Gastrocnemius medialis (tissue), 4 donors: ENCODE data around the gene SLC1A5. TPM values are rescaled to one million over a fixed set of nuclear protein-coding genes. Genes with fewer than 3 reads are reported as not detected.
A peak's percentile ranks its signal among the peaks of the same experiment; 100 is the strongest.

ENCODE experiments used
- ATAC-seq, 2 donors: fragments of 150-250 bp; one replicate each; pipeline ENCODE4 v1.9.1; 2016
- DNase-seq, 2 donors: peaks; one replicate each; pipeline ENCODE4 v3.0.0-alpha.2; 2019
- H3K27ac ChIP-seq, 4 donors: fragments of 200-600 bp; sonication (generic); 1 replicate in 1 of 4; 2 replicates in 3 of 4; pipeline ENCODE4 v1.5.1; 2016 to 2018; ENCODE audit warnings: mild to moderate bottlenecking in 2 of 4, moderate library complexity in 1 of 4
- H3K27me3 ChIP-seq, 3 donors: fragments of 200-600 bp; sonication (generic) in 2 of 3; 1 replicate in 1 of 3; 2 replicates in 2 of 3; pipeline versions ENCODE4 v1.5.1 to v1.6.0; 2016 to 2019; ENCODE audit warnings: mild to moderate bottlenecking in 1 of 3, moderate library complexity in 1 of 3
- H3K36me3 ChIP-seq, 2 donors: fragments of 200-600 bp; sonication (generic) in 1 of 2; one replicate each; pipeline ENCODE4 v1.5.1; 2017 to 2018
- H3K4me1 ChIP-seq, 2 donors: fragments of 200-600 bp; sonication (generic) in 1 of 2; one replicate each; pipeline ENCODE4 v1.5.1; 2016 to 2017; ENCODE audit warnings: mild to moderate bottlenecking in 2 of 2
- H3K4me3 ChIP-seq, 4 donors: fragments of 200-600 bp; sonication (generic) in 3 of 4; 1 replicate in 1 of 4; 2 replicates in 3 of 4; pipeline ENCODE4 v1.5.1; 2016 to 2019; ENCODE audit warnings: mild to moderate bottlenecking in 2 of 4
- H3K9me3 ChIP-seq, 3 donors: fragments of 200-600 bp; sonication (generic) in 2 of 3; 1 replicate in 1 of 3; 2 replicates in 2 of 3; pipeline ENCODE4 v1.5.1; 2016 to 2019
- POLR2A ChIP-seq, 2 donors: fragments of 450-650 bp; IDR thresholded peaks; one replicate each; pipeline ENCODE4 v1.6.1; 2017; ENCODE audit warnings: antibody characterized with exemption in 2 of 2, mild to moderate bottlenecking in 2 of 2, moderate library complexity in 2 of 2
- in situ Hi-C, 4 donors: fragments of 200-750 bp; cut with MboI; loops; one replicate each; pipeline versions ENCODE4 v1.15.0 to v1.8.0; 2017; ENCODE audit warnings: low sequenced_read_pairs in 4 of 4
- intact Hi-C: fragments of 100-400 bp; cut with DNase I; formaldehyde crosslinking; loops from one replicate; pipeline ENCODE4 v1.15.1; 2023; ENCODE audit warnings: low total_unique reads
- total RNA-seq, 4 donors: library from RNA; depleted of rRNA; stranded (reverse); fragments of >200 nt; gene quantifications; one replicate each; pipeline versions ENCODE4 v1.1.0 to v1.2.3, GENCODE V29; 2016
- TF ChIP-seq, protein P1 (sequence below), 5 experiments: fragments of 450-650 bp in 3 of 5; fragments of 200-600 bp in 2 of 5; sonication (generic) in 2 of 5; IDR thresholded peaks in 4 of 5; conservative IDR thresholded peaks in 1 of 5; 1 replicate in 4 of 5; 2 replicates in 1 of 5; pipeline ENCODE4 v1.5.1; 2016 to 2019; ENCODE audit warnings: antibody characterized with exemption in 5 of 5, mild to moderate bottlenecking in 3 of 5, moderate library complexity in 3 of 5

SLC1A5 gene
- total RNA-seq, 4 donors from 2014 or later: 7.6 to 18.5 (median 10.7) TPM

DNA sequence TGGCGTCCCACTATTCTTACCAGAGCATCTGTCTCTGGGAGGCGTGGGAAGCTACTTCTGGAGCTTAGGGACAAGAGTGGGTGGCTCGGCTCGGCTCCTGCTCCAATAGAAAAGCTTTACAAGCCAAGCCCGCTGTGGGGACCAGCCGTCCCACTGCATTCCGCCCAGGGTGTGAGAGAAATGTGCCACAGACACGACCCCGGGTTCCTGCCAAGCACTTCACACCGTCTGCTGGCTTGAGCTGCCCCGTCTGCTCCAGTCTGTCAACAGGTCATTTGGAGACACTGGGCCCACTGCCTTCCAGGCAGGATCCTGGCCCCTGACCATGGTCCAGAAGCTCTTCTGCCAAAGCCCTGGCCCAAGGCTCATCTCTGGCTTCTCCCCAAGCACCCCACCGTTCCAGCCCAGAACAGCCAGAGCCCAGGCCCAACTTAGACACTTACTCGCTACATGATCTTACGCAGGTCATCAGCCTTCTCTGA is 49.1 kb downstream of the SLC1A5 start:
- intact Hi-C loops: no loop called here
- Histone ChIP-seq H3K4me3 (no peak overlapping the region), H3K9me3 (no peaks in the 10 kb centered on the region), H3K27ac (peak overlapping the region; percentile 68 to 83 (median 78)), H3K36me3 (peaks cover 0 to 33% of the 10 kb centered on the region in 2 donors), H3K4me1 (peaks cover 46 to 62% of the 10 kb centered on the region in 2 donors), H3K27me3 (no peaks in the 10 kb centered on the region)
- in situ Hi-C loops: no loop called here
- no peak for TF ChIP-seq POLR2A (IDR thresholded peaks at IDR 0.05)
- TF ChIP-seq, protein P1, sequence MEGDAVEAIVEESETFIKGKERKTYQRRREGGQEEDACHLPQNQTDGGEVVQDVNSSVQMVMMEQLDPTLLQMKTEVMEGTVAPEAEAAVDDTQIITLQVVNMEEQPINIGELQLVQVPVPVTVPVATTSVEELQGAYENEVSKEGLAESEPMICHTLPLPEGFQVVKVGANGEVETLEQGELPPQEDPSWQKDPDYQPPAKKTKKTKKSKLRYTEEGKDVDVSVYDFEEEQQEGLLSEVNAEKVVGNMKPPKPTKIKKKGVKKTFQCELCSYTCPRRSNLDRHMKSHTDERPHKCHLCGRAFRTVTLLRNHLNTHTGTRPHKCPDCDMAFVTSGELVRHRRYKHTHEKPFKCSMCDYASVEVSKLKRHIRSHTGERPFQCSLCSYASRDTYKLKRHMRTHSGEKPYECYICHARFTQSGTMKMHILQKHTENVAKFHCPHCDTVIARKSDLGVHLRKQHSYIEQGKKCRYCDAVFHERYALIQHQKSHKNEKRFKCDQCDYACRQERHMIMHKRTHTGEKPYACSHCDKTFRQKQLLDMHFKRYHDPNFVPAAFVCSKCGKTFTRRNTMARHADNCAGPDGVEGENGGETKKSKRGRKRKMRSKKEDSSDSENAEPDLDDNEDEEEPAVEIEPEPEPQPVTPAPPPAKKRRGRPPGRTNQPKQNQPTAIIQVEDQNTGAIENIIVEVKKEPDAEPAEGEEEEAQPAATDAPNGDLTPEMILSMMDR (IDR thresholded peaks at IDR 0.05 in 4 of 5, conservative IDR thresholded peaks at IDR 0.05 in 1 of 5): no peak
- DNase-seq (peak; percentile 59 to 94), ATAC-seq (peak; percentile 90 to 95)

DNA sequence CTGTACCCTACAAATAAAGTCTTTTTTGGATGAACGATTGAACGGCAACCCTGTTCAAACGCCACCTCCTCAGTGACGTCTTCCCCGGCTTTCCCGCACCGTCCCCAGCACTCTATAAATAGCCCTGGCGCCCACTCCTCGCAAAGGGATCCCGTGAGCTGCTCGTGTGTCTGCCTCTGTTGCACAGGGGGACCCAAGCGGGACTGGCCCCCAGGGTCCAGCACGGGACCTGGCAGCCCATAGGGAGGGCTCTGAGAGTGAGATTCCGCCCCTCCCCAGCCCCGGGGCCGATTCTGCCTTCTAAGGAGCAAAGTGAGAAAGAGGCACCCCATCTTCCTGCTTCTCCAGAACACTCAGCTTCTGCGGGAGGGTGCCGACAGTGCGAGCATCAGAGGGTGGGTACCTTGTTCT is 50.6 kb downstream of the SLC1A5 start:
- Histone ChIP-seq H3K27ac (peak overlapping the region in 1 of 4 donors; percentile 45), H3K27me3 (no peaks in the 10 kb centered on the region), H3K4me3 (no peak overlapping the region), H3K4me1 (peaks cover 35 to 46% of the 10 kb centered on the region in 2 donors), H3K9me3 (no peaks in the 10 kb centered on the region), H3K36me3 (peaks cover 0 to 49% of the 10 kb centered on the region in 2 donors)
- ATAC-seq (no peak), DNase-seq (no peak)
- intact Hi-C loops (no loop called here), in situ Hi-C loops (no loop called here)
- no peak for TF ChIP-seq POLR2A (IDR thresholded peaks at IDR 0.05)
- TF ChIP-seq, protein P1 (IDR thresholded peaks at IDR 0.05 in 4 of 5, conservative IDR thresholded peaks at IDR 0.05 in 1 of 5): no peak

DNA sequence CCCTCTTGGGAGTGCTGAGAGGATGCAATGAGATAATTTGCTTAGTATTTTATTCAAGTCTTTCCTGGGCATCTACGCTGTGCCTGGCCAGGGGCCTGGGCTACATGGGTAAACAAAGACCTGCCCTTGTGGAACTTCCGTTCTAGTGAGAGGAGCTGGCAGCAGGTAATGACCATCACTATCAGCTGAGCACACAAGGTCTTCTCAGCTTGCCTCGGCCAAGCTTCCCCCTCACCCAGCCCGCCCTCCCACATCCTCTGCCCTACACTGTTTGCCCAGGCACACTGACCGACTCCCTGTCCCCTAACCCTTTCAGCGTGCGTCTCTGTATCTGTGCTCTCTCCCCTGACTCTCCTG is 51.1 kb downstream of the SLC1A5 start:
- no peak for DNase-seq
- intact Hi-C loops: no loop called here

DNA sequence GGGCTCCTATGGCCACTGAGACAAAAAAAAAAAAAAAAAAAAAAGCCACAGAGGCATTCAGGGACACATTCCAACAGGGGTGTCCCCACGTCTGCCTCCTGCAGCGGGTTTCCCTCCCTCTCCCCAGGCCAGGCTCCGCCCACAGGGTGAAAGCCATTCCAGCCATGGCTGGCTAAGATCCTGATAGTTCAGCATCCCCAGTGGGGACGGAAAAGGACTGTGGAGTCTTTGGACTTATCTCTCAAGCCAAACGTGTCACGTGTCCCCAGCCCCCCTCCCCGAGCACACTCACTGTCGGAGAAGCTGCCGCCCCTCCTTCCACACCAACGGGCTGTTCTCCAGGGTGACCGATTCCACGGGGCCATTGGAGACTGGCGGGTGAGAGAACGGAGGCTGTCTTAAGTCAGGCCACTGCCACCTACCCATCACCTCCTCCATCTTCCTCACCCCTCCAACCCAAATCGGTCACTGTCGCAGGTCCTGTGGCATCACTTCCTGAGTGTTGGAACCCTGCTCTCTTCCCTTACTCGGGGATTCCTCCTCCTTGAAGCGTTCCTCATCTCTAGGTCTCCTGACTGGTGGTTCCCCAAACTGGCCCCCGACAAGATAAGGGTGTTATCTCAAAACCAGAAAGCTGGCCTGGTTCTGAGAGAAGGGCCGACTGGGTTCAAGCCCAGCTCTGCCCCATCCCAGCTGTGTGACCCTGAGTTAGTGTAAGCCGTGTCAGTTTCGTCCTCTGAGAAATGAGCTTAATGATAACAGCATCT is 51.7 kb downstream of the SLC1A5 start:
- Histone ChIP-seq H3K36me3 (peaks cover 0 to 60% of the 10 kb centered on the region in 2 donors), H3K4me3 (no peak overlapping the region), H3K27ac (peak overlapping the region in 1 of 4 donors; percentile 51), H3K27me3 (no peaks in the 10 kb centered on the region), H3K4me1 (peaks cover 35 to 37% of the 10 kb centered on the region in 2 donors), H3K9me3 (no peaks in the 10 kb centered on the region)
- in situ Hi-C loops (no loop called here), intact Hi-C loops (no loop called here)
- DNase-seq (no peak), ATAC-seq (no peak)
- TF ChIP-seq, protein P1 (IDR thresholded peaks at IDR 0.05 in 4 of 5, conservative IDR thresholded peaks at IDR 0.05 in 1 of 5): no peak
- no peak for TF ChIP-seq POLR2A (IDR thresholded peaks at IDR 0.05)

More for the DNA sequence above, 51.1 kb downstream of the SLC1A5 start:
- Histone ChIP-seq H3K36me3 (peaks cover 0 to 54% of the 10 kb centered on the region in 2 donors), H3K27ac (peak overlapping the region in 1 of 4 donors; percentile 51), H3K9me3 (no peaks in the 10 kb centered on the region), H3K4me1 (peaks cover 35 to 42% of the 10 kb centered on the region in 2 donors), H3K4me3 (no peak overlapping the region), H3K27me3 (no peaks in the 10 kb centered on the region)
- no peak for TF ChIP-seq POLR2A (IDR thresholded peaks at IDR 0.05)
- TF ChIP-seq, protein P1 (IDR thresholded peaks at IDR 0.05 in 4 of 5, conservative IDR thresholded peaks at IDR 0.05 in 1 of 5): no peak
- in situ Hi-C loops: no loop called here
- ATAC-seq: no peak
